ENCODE data around the gene KIF1A. TPM values are rescaled to one million over a fixed set of nuclear protein-coding genes. Genes with fewer than 3 reads are reported as not detected.

Gene KIF1A
- total and polyA plus RNA-seq, 10 of the 15 experiments (the other 5 are each of a cell fraction or from before 2014, with no cell fraction given): 0.04 to 0.95 (median 0.06) TPM; not detected in 5

DNA sequence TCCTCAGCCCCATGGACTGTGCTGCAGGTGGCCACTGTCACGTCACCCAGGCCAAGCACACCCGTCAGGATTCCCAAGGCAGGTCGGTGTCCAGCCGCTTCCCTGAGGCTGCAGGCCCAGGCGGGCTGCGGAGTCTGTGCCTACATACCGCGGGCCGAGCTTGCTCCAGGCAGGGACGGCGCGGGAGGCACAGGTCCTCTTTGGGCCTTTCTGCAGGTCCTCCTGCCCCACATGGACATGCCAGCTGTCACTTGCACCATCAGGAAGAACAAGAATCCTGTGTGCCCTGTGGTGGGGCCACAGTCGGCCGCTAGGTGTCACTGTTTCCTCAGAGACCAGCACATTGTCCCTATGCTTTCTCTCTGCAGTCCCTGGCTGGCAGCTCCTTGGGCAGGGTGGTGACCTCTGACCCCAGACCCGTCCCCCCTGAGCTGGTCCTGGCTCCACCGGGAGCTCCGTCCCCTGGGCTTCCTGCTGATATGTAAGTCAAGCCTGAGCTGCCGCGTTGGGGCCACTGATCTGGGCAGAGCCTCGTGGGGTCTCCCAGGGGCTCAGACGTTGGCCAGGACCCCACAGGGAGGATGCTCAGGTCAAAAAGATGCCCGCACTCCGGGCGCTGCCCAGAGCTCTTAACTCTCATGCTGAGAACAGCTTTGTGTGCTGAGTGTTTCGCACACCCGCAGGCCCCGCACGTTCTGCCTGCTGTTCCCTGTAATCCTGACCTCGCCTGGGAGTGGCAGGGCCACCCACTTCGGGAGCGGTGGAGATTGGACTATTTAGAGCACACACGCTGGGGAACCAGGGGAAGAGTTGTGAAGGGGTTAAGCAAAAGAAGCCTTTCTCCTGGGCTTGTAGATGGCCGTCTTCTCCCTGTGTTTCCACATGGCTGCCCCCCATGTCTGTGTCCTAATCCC lies 31.3 kb upstream of the KIF1A start (continued):
- TF ChIP-seq E2F4 (IDR thresholded peaks at IDR 0.05; ENCODE audit: low read depth, low read length): 0 out of 2 replicates have a peak, but pooled peaks have one; percentile 25
- TF ChIP-seq LARP7 (IDR thresholded peaks at IDR 0.05): no peak
- no peak for TF ChIP-seq SIX5 (IDR thresholded peaks at IDR 0.05; ENCODE audit: low read depth, low read length, severe bottlenecking)
- no peak for TF ChIP-seq CHD4 (IDR thresholded peaks at IDR 0.05)
- no peak for TF ChIP-seq TCF12 (IDR thresholded peaks at IDR 0.05; ENCODE audit: low read depth, low read length)
- TF ChIP-seq SIN3A (IDR thresholded peaks at IDR 0.05; ENCODE audit: low read depth, low read length): no peak
- TF ChIP-seq SREBF1 (IDR thresholded peaks at IDR 0.05; ENCODE audit: low read length): no peak
- TF ChIP-seq SKIL (IDR thresholded peaks at IDR 0.05; ENCODE audit: low read depth, poor library complexity, severe bottlenecking): no peak
- TF ChIP-seq SRF (IDR thresholded peaks at IDR 0.05; ENCODE audit: low read depth in 2 of 2, low read length in 2 of 2): no peak
- no peak for TF ChIP-seq REST (IDR thresholded peaks at IDR 0.05; ENCODE audit: low read depth, low read length)
- no peak for TF ChIP-seq SPI1 (IDR thresholded peaks at IDR 0.05; ENCODE audit: borderline replicate concordance, insufficient read depth, low read depth, low read length)
- TF ChIP-seq, protein P1, sequence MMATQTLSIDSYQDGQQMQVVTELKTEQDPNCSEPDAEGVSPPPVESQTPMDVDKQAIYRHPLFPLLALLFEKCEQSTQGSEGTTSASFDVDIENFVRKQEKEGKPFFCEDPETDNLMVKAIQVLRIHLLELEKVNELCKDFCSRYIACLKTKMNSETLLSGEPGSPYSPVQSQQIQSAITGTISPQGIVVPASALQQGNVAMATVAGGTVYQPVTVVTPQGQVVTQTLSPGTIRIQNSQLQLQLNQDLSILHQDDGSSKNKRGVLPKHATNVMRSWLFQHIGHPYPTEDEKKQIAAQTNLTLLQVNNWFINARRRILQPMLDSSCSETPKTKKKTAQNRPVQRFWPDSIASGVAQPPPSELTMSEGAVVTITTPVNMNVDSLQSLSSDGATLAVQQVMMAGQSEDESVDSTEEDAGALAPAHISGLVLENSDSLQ (IDR thresholded peaks at IDR 0.05): peak; percentile 35; the same call in 1 of the 2 replicates
